HG03103 (cell line): Measurements from ENCODE around the gene EYA2.

Experiments
- ATAC-seq: cut with Tn5 transposase; IDR thresholded peaks from one replicate; pipeline ENCODE4 v1.9.1; 2021; ENCODE audit warnings: low read depth; ENCODE audit not compliant: unreplicated experiment

The EYA2 gene

DNA sequence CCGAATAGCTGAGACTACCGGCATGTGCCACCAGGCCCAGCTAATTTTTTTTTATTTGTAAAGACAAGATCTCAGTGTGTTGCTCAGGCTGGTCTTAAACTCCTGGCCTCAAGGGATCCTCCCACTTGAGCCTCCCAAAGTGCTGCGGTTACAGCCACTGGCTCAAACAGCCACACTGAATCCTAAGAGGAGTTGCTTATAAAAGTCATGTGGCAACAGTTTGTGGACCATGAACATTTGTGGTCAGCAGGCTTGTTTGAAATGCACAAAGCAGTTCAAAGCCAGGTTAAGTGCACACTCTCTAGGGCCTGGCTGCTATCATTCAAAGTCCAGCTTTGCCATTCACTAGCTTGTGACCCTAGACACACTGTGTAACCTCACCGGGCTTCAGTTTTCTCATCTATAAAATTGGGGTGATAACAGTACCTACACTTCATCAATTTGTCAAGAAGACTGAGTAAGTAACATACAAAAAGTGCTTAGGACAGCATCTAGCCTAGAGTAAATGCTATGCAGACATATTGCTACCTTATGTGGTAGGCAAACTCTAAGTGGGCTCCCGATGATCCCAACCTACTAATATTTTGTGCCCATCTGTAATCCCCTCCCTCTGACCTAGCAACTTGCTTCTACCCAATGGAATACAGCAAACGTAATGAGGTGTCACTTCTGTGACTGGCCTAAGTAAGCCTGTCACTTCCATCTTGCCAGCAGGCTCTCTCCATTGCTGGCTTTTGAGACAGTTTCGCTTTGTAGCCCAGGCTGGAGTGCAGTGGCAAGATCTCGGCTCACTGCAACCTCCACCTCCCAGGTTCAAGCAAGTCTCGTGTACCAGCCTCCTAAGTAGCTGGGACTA, 338.9 kb downstream of the EYA2 start:
- no peak for ATAC-seq

DNA sequence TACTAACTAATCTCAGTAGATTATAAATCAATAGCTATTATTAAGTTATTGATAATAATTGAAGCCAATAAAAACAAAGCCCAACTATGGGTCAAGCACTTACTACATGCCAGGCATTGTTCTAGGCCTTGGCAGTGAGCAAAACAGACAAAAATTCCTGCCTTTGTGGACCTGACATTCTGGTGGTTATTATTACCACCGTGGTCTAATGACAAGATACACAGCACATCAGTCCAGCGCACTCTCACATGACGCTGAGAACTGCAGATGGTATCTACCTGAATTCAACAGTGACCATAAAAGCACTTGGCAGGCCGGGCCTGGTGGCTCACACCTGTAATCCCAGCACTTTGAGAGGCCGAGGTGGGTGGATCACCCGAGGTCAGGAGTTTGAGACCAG, 340.5 kb downstream of the EYA2 start:
- no peak for ATAC-seq

DNA sequence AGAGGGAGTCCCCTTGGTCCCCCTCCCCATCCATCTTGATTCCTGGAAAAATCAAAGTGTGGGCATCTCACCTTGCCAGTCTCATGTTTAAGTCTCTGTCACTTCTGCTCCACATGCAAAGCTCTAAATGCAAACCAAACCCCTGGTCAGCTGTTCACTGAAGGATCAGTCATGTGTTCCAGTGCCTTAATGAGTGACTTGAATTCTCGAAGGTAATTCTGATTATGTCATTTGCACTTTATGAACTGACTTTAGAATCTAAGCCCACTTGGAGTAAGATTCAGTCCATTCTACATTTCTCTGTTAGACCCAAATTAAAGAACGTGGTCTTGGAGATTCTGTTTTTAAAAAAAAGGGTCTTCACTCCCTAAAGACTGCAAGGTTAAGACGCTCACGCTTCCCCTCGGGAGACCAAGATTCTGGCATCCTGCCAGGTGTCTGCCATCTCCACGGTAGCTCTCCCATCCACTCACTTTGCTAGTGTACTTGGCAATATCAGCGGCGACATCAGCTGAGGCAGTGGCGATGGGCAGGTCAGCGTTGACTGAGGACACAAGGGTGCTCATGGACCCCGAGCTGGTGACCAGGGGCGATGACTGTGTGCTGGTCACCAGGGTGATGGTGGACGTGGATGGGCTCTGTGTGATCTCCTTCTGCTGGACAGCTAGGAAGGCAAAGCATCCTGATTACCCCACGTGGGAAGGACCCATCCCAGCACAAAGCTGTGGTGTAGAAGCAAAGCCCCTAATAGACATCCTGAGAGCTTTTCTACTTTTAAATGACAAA, 341.4 kb downstream of the EYA2 start:
- no peak for ATAC-seq

DNA sequence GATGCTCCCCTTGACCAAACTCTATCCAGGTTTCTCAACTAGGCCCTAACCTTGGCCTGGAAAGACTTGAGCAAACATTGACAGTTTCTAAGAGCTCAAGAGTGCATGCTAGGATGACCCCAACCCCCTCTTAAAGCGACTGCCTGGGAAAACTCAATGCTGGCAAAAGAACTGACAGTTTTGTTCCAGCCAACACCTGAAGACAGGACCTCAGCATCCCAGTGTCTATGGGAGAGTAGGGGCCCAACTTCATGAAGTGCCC, 341.9 kb downstream of the EYA2 start:
- ATAC-seq = no peak

DNA sequence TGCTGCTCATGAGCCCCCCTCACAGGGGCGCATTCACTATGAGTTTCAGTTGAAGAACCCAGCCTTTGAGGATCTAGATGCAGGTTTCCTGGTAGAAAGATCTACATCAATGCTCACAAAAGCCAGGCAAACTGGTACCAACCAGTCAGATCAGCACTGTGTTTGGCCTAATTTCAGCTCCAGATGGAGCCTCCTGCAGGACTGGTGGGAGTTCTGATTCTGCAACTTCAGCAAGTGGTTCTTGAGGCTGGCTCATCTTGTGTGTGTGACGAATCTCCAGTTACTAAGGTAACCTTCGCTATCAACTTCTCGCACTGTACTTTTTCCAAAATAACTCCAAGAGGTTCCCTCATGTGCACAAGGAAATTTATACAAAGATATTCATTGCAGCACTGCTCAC, 343.1 kb downstream of the EYA2 start:
- no peak for ATAC-seq
